Stimulated activated CD4-positive, alpha-beta T cell treated with anti-CD3 and anti-CD28 coated beads, TNF-alpha, amount 100 ng/mL, for 4 hours (primary cell): ENCODE measurements around the gene TMPRSS2.

Experiments used
- DNase-seq, 3 experiments: peaks; one replicate each; pipeline ENCODE4 v3.0.0-alpha.2; 2020; ENCODE audit warnings: low read depth in 3 of 3

Gene TMPRSS2

GRCh38 chr21:41507521-41508414 is at the start of gene TMPRSS2:
TMPRSS2 (minus strand) TSS chr21:41508158; CDS start chr21:41498133, 10,025 bp downstream.
- no peak for DNase-seq

DNA sequence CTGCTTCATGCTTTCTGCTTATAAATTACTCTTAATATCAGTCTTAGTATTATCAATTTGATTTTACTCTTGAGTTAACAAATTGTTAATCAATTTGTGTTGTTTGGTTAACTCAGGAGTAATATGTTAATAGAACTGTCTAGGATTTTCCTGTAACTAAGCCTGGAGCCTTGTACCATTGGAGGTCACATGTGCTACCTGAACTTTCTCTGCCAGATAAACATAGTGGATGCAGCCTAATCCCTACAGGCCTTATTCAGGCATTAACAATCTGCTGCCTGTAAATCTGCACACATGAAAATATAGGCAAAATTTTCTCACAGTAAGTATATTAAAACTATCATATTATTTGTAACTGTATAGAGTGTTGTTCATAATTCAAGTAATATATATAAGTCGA is 47.1 kb upstream of the TMPRSS2 start:
- no peak for DNase-seq

DNA sequence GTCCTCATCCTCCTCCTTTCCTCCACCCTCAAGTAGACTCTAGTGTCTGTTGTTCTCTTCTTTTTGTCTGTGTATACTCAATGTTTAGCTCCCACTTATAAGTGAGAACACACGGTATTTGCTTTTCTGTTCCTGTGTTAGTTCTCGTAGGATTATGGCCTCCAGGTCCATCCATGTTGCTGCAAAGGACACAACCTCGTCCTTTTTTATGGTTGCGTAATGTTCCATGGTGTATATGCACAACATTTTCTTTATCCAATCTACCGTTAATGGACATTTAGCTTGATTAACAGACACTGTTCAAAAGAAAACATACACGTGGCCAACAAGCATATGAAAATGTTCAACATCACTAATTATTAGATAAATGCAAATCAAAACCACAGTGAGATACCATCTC is 44.3 kb upstream of the TMPRSS2 start:
- no peak for DNase-seq

GRCh38 chr21:41548781-41549180 is 40.8 kb upstream of the TMPRSS2 start:
- no peak for DNase-seq

DNA sequence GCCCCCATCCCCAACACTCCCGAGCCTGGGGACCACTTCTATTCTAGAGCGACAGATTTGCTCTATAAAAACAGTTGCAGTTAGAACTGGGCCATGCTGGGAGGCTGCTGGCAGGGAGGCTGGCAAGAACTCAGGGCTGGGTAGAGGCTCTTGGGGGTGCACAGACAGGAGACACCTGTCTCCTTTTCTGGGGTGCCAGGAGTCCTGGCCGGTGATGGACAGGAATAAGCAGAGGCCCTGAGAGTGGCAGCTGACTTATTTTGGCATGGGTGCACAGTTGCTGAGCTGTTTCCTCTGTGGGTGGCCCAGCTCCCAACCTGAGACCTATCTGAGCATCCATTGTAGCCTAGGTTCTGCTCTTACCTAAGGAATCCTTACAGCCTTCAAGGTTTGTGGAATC is 39.2 kb upstream of the TMPRSS2 start:
- no peak for DNase-seq

DNA sequence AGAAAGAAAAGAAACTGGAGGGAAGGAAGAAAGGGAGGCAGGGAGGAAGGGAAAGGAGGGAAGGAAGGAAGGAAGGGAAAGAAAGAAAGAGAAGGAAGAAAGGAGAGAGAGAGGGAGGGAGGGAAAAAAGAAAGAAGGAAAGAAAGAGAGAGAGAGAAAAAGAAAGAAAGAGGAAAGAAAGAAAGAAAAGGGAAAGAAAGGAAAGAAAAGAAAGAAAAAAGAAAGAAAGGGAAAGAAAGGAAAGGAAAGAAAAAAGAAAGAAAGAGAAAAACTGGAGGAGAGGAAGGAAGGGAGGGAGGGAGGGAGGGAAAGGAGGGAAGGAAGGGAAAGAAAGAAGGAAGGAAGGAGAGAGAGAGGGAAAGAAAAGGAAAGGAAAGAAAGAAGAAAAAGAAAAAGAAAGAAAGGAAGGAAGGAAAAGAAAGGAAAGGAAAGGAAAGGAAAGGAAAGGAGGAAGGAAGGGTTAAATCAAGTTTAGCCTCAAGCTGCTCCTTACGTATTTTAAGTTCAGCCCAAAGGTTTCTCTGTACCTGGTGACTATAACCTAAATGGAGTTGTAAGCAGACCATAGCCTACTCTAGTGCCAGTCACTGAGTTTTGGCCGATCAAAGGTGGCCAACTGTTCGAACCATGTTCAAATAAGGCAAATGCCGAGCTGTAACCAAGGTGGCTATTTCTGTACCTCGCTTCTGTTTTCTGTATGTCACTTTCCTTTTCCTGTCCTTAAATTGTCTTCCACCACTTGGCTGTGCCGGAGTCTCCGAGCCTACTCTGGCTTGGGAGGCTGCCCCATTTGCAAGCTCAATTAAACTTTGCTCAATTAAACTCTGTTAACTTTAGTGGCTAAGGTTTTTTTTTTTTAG is 37.8 kb upstream of the TMPRSS2 start:
- DNase-seq, result no peak

GRCh38 chr21:41542727-41543126 is 34.8 kb upstream of the TMPRSS2 start:
- DNase-seq, result no peak

DNA sequence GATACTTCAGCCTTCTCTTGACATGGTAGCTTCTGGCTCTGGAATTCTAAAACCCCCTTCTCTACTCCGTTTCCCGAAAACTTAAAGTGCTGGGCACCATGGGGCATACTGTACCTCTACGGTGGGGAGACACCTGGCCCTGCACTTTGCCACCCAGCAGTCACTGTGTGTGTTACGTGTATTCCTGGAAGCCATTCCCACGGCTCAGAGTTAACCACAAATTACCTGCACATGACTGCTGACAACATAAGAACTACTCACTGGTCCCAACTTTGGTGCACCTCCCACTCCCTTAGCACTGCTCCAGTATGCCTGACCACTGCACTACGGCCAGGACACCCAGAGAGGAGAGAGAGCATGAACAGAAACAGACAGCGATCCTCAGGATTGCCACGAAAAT is 29.4 kb upstream of the TMPRSS2 start:
- no peak for DNase-seq

DNA sequence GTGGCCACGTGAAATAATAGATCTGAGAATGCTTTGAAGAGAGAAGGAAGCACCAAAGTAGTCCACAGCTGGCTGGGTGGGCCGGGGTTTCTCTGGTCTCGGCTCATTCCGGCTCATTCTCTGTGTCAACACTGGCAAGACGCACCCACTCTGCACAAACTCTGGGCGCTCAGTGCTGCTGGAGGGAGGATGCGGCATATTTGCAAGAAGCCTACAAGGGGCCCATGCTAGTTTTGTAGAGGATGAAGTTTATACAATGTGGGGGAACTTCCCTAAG is 28.8 kb upstream of the TMPRSS2 start:
- no peak for DNase-seq

DNA sequence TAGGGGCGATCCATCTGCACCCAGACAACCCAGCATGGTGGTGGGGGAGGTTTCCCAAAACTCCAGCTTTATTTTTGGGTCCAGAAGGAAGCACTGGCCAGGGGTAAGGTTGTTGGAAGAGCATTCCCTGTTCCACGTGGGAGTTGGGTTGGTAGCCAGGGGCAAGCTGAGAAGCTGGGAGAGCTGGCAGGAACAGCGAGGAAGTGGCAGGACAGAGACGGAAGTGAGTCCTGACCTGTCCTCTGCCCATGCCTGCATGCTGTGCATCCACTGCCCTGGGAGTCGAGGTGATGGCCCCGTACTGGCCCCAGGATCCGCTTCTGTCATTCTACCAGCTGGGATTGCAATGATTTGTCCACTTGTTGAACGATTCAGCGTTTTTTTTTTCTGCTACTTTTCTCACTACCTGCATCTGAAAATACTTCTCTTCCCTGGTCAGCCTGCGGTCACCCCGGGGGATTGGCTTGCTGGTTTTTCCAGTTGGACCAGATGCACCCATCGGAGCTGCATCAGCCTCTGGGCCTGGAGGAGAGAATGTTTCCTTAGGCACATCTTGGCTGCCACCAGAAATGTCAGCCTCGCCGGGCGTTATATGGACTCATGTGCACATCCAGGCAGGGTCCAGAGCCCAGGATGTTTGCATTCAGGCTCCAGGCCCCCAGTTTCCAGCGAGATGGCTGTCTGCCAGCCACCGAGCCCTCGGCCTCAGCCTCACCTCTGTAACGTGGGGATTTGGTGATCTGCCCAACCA is 28.3 kb upstream of the TMPRSS2 start:
- DNase-seq, result no peak

DNA sequence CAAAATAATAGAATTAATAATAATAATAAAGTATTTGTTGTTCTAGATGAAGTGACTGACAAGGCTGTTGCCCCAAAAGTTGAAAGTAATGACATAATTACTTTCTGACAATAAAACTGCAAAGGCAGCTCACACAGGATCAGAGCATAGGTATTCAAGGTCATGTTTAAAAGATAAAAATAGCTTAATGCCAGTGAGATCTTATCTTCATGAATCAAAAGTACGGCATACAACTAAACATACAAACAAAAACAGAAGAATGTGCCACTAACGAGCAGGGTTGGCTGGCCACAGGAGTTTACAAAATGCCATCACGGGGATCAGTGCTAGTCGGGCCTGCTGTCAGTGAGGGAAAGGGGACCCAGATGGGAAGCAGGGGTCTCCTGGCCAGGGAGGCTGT is 22.4 kb upstream of the TMPRSS2 start:
- no peak for DNase-seq

GRCh38 chr21:41529769-41530168 is 21.8 kb upstream of the TMPRSS2 start:
- no peak for DNase-seq

DNA sequence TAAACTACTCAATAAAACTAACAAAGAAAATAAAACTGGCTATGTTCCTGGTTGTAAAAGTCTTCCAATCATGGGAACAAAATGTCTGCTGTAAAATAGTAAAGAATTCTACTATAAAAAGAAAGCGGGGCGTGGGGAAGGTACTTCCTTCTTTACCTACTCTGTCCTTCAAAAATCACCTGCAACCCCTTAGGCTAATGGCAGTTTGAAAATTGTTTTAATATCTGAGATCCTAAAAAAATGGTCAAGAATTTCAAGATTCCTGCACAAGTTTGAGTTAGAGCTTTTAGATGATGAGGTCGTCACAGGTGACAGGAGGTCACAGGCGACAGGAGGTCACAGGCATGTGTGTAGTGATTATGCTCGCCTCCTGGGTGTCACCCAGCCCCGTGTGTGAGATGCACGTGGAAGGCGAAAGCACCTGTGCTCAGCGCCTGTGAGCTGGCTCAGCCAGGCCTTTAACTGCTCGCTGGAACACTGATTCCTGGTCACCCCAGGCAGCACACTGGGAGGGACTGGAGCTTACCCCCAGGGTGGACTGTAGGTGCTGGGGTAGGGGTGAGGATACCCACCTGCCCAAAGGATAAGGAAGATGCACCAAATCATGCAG is 18.6 kb upstream of the TMPRSS2 start:
- no peak for DNase-seq

- DNase-seq, result no peak
These were observed 15.2 kb upstream of the TMPRSS2 start for GRCh38 chr21:41523175-41523574.

GRCh38 chr21:41521489-41522027 is 13.6 kb upstream of the TMPRSS2 start:
- no peak for DNase-seq

- DNase-seq, result no peak
These were observed 12.8 kb upstream of the TMPRSS2 start for GRCh38 chr21:41520560-41521442.

DNA sequence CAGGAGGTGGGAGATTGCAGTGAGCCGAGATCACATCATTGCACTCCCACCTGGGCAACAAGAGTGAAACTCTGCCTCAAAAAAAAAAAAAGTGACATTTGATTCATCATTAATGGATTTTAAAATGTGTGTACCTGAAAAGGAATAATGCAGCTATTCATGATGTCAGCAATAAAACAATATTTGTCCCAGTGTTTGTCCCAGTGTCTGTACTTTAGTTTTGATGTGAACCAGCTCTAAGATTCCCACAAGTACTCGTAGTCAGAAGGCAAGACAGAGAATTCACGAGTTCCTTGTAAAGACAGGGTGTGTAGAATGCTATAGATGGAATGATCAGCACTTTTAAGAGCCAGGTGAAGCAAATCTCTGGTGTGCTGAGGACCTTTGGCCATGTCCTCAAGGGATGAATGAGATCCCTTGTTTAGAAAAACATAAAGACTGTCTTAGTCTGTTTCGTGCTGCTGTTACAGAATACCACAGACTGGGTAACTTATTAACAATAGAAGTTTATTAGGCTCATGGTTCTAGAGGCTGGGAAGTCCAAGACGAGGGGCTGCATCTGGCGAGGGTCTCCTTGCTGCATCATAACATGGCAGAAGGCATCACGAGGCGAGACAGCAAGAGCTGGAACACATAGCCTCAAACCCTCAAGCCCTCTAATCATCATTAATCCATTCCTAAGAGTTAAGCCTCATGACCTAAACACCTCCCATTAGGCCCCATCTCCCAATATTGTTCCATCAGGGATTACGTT is 12.0 kb upstream of the TMPRSS2 start:
- DNase-seq, result no peak

DNA sequence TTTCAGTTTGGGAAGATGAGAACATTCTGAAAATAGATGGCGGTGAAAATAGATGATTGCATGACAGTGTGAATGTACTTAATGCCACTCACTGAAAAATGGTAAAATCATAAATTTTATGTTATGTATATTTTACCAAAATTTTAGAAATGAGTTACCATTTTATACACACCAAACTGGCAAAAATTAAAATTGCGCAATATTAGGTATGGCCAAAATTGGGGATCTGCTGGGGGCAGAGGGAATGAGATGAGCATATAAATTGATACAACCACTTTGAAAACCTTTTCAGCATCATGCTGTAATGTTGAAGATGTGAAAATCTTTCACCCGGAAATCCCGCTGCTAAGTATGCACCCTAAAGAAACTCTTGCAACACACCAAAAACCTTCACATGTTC is 10.8 kb upstream of the TMPRSS2 start:
- DNase-seq, result no peak

- DNase-seq, result no peak
These were observed 3.9 kb upstream of the TMPRSS2 start for GRCh38 chr21:41511858-41512257.

DNA sequence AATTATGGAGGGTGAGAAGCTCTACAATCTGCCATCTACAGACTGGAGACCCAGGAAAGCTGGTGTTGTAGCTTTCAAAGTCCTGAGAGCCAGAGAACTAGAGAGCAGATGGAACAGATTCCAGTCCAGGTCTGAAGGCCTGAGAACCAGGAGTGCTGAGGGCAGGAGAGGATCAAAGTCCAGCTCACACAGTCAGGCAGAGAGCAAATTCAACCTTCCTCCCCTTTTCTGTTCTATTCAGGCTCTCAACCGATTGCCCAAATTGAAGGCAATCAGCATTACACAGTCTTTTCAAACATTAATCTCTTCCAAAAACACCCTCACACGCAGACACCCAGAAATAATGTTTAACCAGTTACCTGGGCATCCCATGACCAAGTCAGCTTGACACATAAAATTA is 2.5 kb upstream of the TMPRSS2 start:
- no peak for DNase-seq
